AG09309 (cell line): ENCODE data around the gene IKZF1.

Source experiments
- DNase-seq: peaks from one replicate; pipeline ENCODE4 v3.0.0-alpha.2; 2010; ENCODE audit warnings: low read depth
- H3K4me3 ChIP-seq: 2 replicates; pipeline ENCODE4 v1.5.1; 2011; ENCODE audit warnings: mild to moderate bottlenecking, low read depth, low read length, moderate library complexity; ENCODE audit not compliant: control insufficient read depth
- CTCF ChIP-seq: IDR thresholded peaks from 2 replicates; pipeline ENCODE4 v1.5.1; 2011; ENCODE audit warnings: mild to moderate bottlenecking, low read depth, low read length, inconsistent platforms; ENCODE audit not compliant: insufficient read depth, control insufficient read depth; ENCODE audit errors: missing control alignments

The IKZF1 gene

GRCh38 chr7:50266635-50267386 lies 37.7 kb upstream of the IKZF1 start:
- H3K4me3 ChIP-seq: no peak overlapping the region
- no peak for TF ChIP-seq CTCF
- no peak for DNase-seq

- no peak for DNase-seq
- H3K4me3 ChIP-seq: no peak overlapping the region
- TF ChIP-seq CTCF: no peak
These were observed 36.9 kb upstream of the IKZF1 start for GRCh38 chr7:50267525-50268041.

GRCh38 chr7:50268223-50268622 lies 36.3 kb upstream of the IKZF1 start:
- no peak for TF ChIP-seq CTCF
- no peak overlapping the region for H3K4me3 ChIP-seq
- DNase-seq: no peak

- H3K4me3 ChIP-seq: no peak overlapping the region
- DNase-seq: no peak
- TF ChIP-seq CTCF: no peak
These were observed 35.5 kb upstream of the IKZF1 start for GRCh38 chr7:50268990-50269389.

GRCh38 chr7:50270531-50271018 lies 33.9 kb upstream of the IKZF1 start:
- no peak for DNase-seq
- no peak for TF ChIP-seq CTCF
- no peak overlapping the region for H3K4me3 ChIP-seq

GRCh38 chr7:50272808-50273207 lies 31.7 kb upstream of the IKZF1 start:
- no peak for DNase-seq
- TF ChIP-seq CTCF: no peak
- no peak overlapping the region for H3K4me3 ChIP-seq
